ENCODE measurements around the gene USP10.
"Not testable (repeated sequence)": the region's sequence is repeated elsewhere in the genome, so short reads cannot be mapped to it uniquely, and the experiment has no call there.

USP10 gene

GRCh38 chr16:84686707-84687298, 13.0 kb upstream of the USP10 start:
- DNase-seq (ENCODE audit: low read depth), result no peak
- no peak overlapping the region for H3K4me3 ChIP-seq (ENCODE audit: control insufficient read depth, low read depth, low read length)
- no peak for TF ChIP-seq CTCF (conservative IDR thresholded peaks at IDR 0.05; ENCODE audit: control insufficient read depth, insufficient read depth, low read depth, low read length)

DNA sequence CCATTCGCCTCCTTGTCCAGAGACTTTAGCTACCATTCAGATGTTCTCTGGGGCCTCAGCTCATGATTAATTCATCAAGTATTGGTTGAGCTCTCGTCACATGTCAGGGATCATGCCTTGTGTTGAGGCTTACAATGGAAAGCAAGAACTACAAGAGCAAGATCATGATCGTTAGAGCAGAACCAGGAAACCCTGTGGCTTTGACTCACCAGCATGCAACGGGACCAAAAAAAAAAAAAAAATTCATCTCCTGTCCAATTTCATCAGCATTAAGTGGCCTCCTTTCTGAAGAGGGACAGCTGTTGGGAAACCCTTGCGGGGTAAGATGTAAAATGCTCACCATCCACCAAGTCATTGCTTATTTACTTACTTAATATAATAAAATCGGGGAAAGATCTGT, 12.1 kb upstream of the USP10 start:
- DNase-seq (ENCODE audit: low read depth), result peak; percentile 88
- TF ChIP-seq CTCF (conservative IDR thresholded peaks at IDR 0.05; ENCODE audit: control insufficient read depth, insufficient read depth, low read depth, low read length), result no peak
- no peak overlapping the region for H3K4me3 ChIP-seq (ENCODE audit: control insufficient read depth, low read depth, low read length)

GRCh38 chr16:84688163-84688562, 11.6 kb upstream of the USP10 start:
- H3K4me3 ChIP-seq (ENCODE audit: control insufficient read depth, low read depth, low read length); DNase-seq (ENCODE audit: low read depth): not testable (repeated sequence)

GRCh38 chr16:84689111-84689510, 10.7 kb upstream of the USP10 start:
- no peak overlapping the region for H3K4me3 ChIP-seq (ENCODE audit: control insufficient read depth, low read depth, low read length)
- peak; percentile 94 for DNase-seq (ENCODE audit: low read depth)
- no peak for TF ChIP-seq CTCF (conservative IDR thresholded peaks at IDR 0.05; ENCODE audit: control insufficient read depth, insufficient read depth, low read depth, low read length)

DNA sequence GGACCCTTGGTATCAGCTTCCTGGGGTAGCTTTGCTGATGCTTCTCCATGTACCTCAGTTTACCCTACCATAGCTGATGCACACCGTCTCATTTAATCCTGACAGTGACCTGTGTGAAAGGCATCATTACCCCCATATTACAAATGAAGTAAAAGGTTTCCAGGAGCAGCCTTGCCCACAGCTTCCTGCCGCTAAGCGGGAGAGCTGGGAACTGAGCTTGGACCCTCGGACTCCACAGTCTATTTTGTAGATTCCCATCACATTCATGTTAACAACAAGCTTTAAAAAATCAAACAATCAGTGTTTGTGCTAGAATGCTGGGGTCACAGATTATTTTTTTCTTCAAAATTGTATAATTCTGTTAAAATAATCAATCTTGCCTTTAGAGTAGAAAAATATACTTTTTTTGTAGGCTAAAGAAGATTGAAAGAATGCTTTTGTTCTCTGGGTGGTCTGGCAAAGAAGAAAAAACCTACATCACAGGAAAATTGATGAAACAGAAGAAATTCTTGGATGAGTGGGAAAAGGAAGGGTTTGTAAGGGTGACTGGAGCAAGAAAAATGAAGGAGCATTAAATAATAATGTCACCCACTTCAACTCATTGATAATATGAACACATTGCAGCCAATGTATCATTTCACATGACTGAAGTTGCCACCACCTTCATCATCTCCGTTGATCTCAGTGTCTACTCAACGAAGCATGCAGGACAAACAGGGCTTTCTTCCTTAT, 9.5 kb upstream of the USP10 start:
- no peak for DNase-seq (ENCODE audit: low read depth)
- H3K4me3 ChIP-seq (ENCODE audit: control insufficient read depth, low read depth, low read length), result no peak overlapping the region
- no peak for TF ChIP-seq CTCF (conservative IDR thresholded peaks at IDR 0.05; ENCODE audit: control insufficient read depth, insufficient read depth, low read depth, low read length)

- no peak for TF ChIP-seq CTCF (conservative IDR thresholded peaks at IDR 0.05; ENCODE audit: control insufficient read depth, insufficient read depth, low read depth, low read length)
- H3K4me3 ChIP-seq (ENCODE audit: control insufficient read depth, low read depth, low read length), result no peak overlapping the region
- DNase-seq (ENCODE audit: low read depth), result no peak
Observed at GRCh38 chr16:84692451-84693214, 7.2 kb upstream of the USP10 start.

- H3K4me3 ChIP-seq (ENCODE audit: control insufficient read depth, low read depth, low read length); DNase-seq (ENCODE audit: low read depth): not testable (repeated sequence)
Observed at GRCh38 chr16:84693869-84694268, 5.9 kb upstream of the USP10 start.
